LoVo (cell line): Measurements from ENCODE around the gene DNM3.

Source experiments
- DNase-seq: peaks from one replicate; pipeline ENCODE4 v3.0.0-alpha.2; 2016; ENCODE audit warnings: low spot score

The DNM3 gene

GRCh38 chr1:172140591-172140990, 299.3 kb downstream of the DNM3 start:
- no peak for DNase-seq

- no peak for DNase-seq
These were observed 300.1 kb downstream of the DNM3 start for GRCh38 chr1:172141341-172141881.

DNA sequence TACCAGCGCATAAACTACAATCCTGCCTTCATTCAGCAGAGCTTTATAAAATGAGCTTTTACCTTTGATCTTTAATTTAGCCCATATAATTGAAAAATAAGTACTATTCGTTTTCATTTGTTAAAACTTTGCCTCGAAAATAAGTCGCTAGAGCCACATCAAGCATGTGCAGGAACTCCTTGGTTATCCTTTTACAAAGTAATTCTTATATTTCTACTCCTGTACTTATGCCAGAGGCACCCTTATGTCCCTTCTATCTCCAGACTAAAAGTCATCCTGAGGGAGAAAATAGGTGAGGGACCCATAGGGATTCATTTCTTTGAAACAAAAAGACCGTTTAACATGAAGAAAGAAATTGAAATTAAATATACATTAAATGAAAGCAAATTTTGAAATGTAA, 301.0 kb downstream of the DNM3 start:
- DNase-seq = no peak

DNA sequence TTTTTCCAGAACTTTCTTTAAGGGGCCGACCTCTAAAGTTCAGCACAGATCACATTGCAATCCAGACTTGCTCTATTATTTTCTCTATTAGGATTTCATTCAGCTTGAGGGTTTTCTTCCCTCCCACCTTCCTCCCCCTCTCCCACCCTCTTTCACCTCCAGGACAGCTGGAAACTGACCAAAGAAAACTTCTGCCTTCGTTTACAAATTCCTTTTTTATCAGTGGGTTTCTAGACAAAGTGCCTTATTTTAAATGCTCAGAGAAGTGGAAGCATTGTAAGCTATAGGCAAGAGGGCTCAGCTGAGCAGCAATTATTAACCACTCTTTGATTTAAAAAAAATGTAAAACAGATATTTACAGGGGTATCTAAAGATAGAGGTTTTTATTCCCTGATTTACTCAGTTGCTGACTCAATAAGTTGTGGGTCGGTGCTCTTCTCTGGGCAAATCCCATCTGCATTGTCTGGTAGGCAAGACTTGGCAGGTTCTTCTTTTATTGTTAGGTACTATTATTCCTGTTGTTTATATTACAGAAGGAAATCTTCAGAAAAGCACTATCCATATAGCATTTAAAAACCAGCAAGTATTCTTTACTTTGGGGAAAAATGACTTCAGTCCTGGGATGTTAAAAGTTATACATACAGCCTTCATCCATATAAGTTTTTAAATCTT, 302.2 kb downstream of the DNM3 start:
- no peak for DNase-seq

DNA sequence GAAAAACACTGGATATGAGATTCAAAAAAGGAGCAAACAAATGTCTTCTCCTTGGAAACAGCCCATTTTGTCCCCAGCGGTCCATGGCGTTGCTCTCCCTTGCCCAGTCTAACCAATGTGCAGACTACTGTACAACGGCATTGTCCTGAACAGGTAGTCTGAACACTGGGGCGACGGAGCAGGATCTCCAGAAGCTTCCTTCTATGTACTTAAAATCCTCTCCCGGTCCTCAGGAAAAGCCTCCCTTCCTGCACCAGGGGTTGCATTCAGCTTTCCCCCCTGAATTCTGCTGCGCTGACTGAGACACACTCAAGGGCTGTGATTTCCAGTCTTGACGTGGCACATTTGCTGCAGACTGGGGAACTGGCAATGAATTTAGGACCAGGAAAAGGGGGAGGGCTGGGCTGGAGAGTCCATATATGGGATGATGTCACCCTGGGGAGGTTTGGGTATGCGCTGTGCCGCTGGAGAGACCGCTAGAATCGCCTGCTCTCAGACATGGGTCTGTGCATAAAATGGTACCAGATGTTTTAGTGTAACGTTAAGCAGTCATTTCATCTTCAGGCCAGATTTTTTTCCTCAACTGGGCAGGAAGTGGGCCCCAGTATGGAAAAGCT, 303.3 kb downstream of the DNM3 start:
- DNase-seq = no peak

- no peak for DNase-seq
These were observed 303.9 kb downstream of the DNM3 start for GRCh38 chr1:172145231-172145651.

- no peak for DNase-seq
These were observed 304.4 kb downstream of the DNM3 start for GRCh38 chr1:172145656-172146055.

DNA sequence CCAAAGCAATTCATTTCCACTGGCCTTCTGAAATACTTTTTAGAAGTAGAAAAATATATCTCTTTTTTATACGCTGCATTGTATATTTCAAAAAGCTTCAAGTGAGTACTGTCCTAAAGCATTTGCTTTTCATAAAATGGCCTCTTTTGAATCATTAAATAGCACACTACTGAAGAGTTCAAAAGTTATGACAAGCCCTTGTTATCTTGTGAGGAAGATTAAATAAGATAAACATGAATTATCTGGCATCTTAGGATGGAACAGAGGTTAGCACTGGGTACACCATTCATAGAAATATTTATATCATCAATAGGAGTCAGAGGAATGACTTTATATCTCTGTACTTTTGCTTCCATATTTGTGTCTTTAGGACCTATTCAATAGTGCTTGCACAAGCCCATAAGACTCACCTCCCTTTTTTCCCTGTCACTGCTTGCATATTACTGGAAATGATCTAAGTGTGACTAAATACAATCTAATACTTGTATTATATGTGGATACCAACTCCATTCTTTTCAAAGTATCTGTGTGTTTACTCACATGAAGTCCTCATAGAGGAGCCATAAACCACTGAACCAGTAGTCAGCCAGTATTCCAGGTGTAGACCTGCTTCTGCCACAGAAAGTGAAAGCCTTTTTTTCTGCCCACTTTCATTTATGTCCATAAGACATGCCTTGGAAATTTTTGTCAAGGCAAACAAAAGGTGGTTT, 305.0 kb downstream of the DNM3 start:
- DNase-seq = no peak

- no peak for DNase-seq
These were observed 306.2 kb downstream of the DNM3 start for GRCh38 chr1:172147541-172147940.

DNA sequence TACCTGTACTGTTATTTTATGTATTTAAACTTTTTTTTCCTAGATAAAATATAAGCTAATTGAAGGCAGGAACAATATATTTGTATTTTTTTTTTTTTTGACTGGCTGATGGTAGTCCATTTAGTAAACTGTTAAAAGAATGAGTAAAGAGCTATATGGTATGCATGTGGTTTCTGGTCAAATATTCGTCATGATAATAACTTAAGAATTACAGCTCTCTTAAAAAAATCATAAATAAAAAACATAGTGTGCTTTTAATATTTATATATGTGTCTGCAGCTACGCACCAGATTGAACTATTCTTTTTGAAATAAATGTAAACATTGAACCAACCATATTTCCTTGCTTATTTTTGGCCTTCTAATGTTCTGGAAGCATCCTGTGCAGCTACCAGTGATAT, 306.9 kb downstream of the DNM3 start:
- no peak for DNase-seq

- no peak for DNase-seq
These were observed 307.4 kb downstream of the DNM3 start for GRCh38 chr1:172148707-172149106.

- no peak for DNase-seq
These were observed 308.0 kb downstream of the DNM3 start for GRCh38 chr1:172149346-172149745.

DNA sequence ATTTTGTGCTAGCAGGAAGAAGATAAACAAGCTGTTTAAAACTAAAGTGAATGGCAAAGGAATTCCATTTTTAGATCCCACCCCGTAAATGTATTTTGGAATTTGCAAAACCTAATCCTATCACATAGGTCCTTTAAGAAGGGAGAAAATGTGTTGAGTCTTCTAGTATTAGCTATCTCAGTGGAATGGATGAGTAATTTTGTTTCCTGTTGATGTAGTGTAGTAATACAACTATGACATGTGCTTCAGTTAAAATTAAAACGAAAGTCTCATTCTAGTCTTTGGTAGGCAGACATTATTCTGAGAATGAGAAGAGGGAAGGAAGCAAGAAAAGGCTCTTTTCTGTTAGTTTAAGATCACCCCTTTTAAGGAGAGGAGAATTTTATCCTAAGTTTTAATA, 313.3 kb downstream of the DNM3 start:
- no peak for DNase-seq

DNA sequence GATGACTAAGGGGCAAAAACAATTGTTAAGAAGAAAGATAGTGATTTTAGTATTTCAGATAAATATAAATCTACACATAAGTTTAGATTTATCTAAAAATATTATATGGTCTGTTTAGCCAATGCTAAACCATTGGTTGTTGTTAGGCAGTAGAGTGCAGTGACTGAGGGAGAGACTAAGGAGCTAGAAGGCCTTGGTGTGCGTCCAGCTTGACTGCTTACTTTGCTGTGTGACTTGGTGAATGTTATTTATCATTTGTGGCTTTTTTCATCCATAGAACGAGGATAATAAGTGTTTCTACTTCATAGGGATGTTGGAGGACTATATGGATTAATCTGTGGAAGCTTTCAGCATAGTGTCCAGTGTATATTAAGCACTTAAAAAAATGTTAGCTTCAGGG, 314.5 kb downstream of the DNM3 start:
- no peak for DNase-seq

- no peak for DNase-seq
These were observed 320.9 kb downstream of the DNM3 start for GRCh38 chr1:172162236-172162635.

GRCh38 chr1:172163498-172164215, 322.4 kb downstream of the DNM3 start:
- DNase-seq = no peak

DNA sequence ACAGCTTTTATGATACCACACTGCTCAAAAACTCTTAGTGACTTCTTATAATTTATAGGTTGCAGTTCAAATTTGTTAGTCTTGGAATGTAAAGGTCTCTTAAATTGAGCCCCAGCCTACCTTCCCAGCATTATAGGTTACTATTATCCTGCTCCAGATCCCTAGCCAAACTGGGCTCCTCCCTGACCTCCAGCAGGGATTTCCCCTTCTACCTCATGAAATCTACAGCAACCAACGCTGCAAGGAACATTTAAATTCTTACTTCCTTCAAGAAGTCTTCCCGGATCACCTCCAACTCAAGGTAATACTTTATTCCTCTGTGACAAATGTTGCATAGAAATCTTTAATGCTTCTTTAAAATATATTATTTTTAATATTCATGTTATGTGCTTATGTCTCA, 324.1 kb downstream of the DNM3 start:
- DNase-seq = no peak

DNA sequence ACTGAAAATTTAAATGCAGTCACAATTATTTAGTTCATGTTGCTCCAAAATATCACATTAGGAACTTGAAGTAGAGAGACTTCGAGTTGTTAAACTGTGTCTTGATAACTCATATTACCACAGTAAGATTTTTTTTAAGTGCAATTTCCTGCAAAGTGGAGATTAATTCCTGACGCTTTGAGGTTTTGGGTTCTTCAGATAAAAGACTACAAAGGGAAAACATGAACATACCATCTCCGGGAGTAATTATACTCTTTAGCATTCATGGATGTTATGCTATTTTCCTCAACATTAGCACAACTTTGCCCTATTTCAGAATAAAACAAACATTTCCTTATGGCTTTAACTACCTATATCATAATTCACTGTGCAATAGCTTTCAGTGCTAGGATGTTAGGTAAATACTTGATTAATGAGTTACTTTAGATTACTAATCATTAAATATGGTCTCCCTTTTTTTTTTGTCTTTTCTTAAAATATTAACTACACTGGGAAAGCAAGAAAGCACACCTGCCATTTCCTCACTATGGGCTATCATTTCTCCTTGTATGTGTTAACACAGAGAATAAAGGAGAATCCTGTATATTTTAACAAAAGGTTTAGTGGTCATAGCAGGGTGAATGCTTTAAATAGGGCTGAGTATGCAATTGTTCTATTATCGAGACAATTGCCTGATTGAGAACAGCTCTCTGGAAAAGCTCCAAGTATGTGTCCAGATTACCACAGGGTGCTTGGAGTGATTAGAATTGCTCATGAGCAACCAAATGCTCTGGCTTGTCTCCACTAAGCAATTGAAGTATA, 326.7 kb downstream of the DNM3 start:
- no peak for DNase-seq

- DNase-seq = no peak
These were observed 327.2 kb downstream of the DNM3 start for GRCh38 chr1:172168597-172168872.

DNA sequence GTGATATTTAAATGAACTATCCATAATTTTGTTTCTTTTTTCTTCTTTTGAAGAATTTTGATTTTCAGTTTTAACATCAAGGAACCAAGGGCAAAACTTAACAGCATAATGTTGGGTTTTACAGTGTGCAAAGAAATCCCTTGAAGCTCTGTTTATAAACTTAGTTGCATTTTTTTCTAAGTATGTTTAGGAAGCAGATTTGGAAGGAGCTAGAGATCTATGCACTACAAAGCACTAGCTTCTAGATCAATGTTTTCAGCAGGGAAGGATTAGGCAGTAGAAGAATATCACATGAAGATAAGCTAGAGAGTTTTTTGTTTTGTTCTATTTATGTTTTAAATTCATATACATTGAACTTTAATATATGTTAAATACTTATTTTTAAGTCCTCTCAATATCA, 328.5 kb downstream of the DNM3 start:
- DNase-seq = no peak

- no peak for DNase-seq
These were observed 331.1 kb downstream of the DNM3 start for GRCh38 chr1:172172352-172172831.

GRCh38 chr1:172176206-172176605, 334.9 kb downstream of the DNM3 start:
- no peak for DNase-seq
